Upper lobe of left lung (tissue), 6 donors: ENCODE results near the gene TMEM59. TPM values are rescaled to one million over a fixed set of nuclear protein-coding genes. Genes with fewer than 3 reads are reported as not detected.

Source experiments
- ATAC-seq, 2 donors: fragments of 200-7000 bp; cut with Tn5 transposase; one replicate each; pipeline ENCODE4 v1.9.1; 2022; ENCODE audit warnings: mild to moderate bottlenecking in 2 of 2, moderate library complexity in 2 of 2; ENCODE audit not compliant: low FRiP score in 2 of 2
- DNase-seq, 2 donors: peaks; one replicate each; pipeline ENCODE4 v3.0.0-alpha.2; 2019 to 2020
- H3K27ac ChIP-seq, 4 donors: fragments of 200-600 bp; sonication (generic); one replicate each; pipeline ENCODE4 v1.5.1; 2016 to 2019
- H3K27me3 ChIP-seq, 4 donors: fragments of 200-600 bp; sonication (generic); one replicate each; pipeline ENCODE4 v1.5.1; 2017 to 2019
- H3K36me3 ChIP-seq, 4 donors: fragments of 200-600 bp; sonication (generic); one replicate each; pipeline ENCODE4 v1.5.1; 2016 to 2019
- H3K4me1 ChIP-seq, 4 donors: fragments of 200-600 bp; sonication (generic); one replicate each; pipeline ENCODE4 v1.5.1; 2018 to 2019
- H3K4me3 ChIP-seq, 4 donors: fragments of 200-600 bp; sonication (generic); one replicate each; pipeline ENCODE4 v1.5.1; 2017 to 2019; ENCODE audit warnings: mild to moderate bottlenecking in 2 of 4, moderate library complexity in 1 of 4
- H3K9me3 ChIP-seq, 4 donors: fragments of 200-600 bp; sonication (generic); one replicate each; pipeline ENCODE4 v1.5.1; 2018 to 2019
- CTCF ChIP-seq, 6 experiments: fragments of 450-650 bp in 4 of 6; fragments of 200-600 bp in 2 of 6; sonication (generic) in 2 of 6; IDR thresholded peaks; one replicate each; pipeline ENCODE4 v1.5.1; 2016 to 2019; ENCODE audit warnings: antibody characterized with exemption in 6 of 6
- EP300 ChIP-seq, 4 donors: sonication (generic); formaldehyde crosslinking; IDR thresholded peaks; one replicate each; pipeline ENCODE4 v1.5.1; 2017; ENCODE audit warnings: antibody characterized with exemption in 4 of 4, control low read depth in 2 of 4
- POLR2A ChIP-seq, 4 donors: fragments of 450-650 bp; IDR thresholded peaks; one replicate each; pipeline ENCODE4 v1.5.1; 2016 to 2017; ENCODE audit warnings: antibody characterized with exemption in 4 of 4, mild to moderate bottlenecking in 2 of 4
- POLR2AphosphoS5 ChIP-seq, 2 donors: sonication (generic); formaldehyde crosslinking; IDR thresholded peaks; one replicate each; pipeline ENCODE4 v1.5.1; 2017; ENCODE audit warnings: antibody characterized with exemption in 2 of 2
- WGBS, 2 donors: methylation state at CpG; one replicate each; pipeline ENCODE4 v1.1.5; 2017 to 2018; 5-methylcytosine and 5-hydroxymethylcytosine counted together
- total RNA-seq, 6 donors: library from RNA; depleted of rRNA in 4 of 6; stranded (reverse); fragments of >200 nt in 4 of 6; gene quantifications; one replicate each; pipeline versions ENCODE4 v1.1.0 to v1.2.1, GENCODE V29; 2016 to 2021
- donor health status: DM: no; HTN: no; CAD: no; lungs with moderate emphysema.
- donor health status: DM: no; HTN: yes; CAD: no; lungs with severe emphysema.

TMEM59 gene
- total RNA-seq, 6 donors from 2014 or later = 66.0 to 432 (median 263) TPM

GRCh38 chr1:54046671-54047383, 6.2 kb downstream of the TMEM59 start:
- Histone ChIP-seq H3K9me3 (no peaks in the 10 kb centered on the region), H3K27me3 (no peaks in the 10 kb centered on the region), H3K4me3 (no peak overlapping the region), H3K36me3 (peaks cover 11 to 28% (median 13%) of the 10 kb centered on the region in 4 donors), H3K4me1 (peaks cover 42 to 53% (median 44%) of the 10 kb centered on the region in 4 donors), H3K27ac (no peak overlapping the region)
- WGBS, 2 donors = 75 to 79% methylated on average over 7 of the region's 7 CpGs
- ATAC-seq (no peak), DNase-seq (no peak)
- no peak for TF ChIP-seq POLR2AphosphoS5 (IDR thresholded peaks at IDR 0.05)
- TF ChIP-seq CTCF (IDR thresholded peaks at IDR 0.05) = no peak
- no peak for TF ChIP-seq EP300 (IDR thresholded peaks at IDR 0.05)
- TF ChIP-seq POLR2A (IDR thresholded peaks at IDR 0.05) = no peak

GRCh38 chr1:54045496-54045895, 7.5 kb downstream of the TMEM59 start:
- DNase-seq (no peak), ATAC-seq (no peak)
- WGBS, 2 donors = 89 to 91% methylated on average over 2 of the region's 2 CpGs
- peaks cover 30 to 40% (median 31%) of the 10 kb centered on the region in 4 donors for H3K4me1 ChIP-seq
- no peak overlapping the region for H3K27ac ChIP-seq
- H3K36me3 ChIP-seq = peaks cover 24 to 41% (median 26%) of the 10 kb centered on the region in 4 donors
- no peaks in the 10 kb centered on the region for H3K27me3 ChIP-seq
- no peak overlapping the region for H3K4me3 ChIP-seq
- no peak for TF ChIP-seq CTCF (IDR thresholded peaks at IDR 0.05)
- TF ChIP-seq POLR2A (IDR thresholded peaks at IDR 0.05) = no peak
- no peak for TF ChIP-seq EP300 (IDR thresholded peaks at IDR 0.05)
- TF ChIP-seq POLR2AphosphoS5 (IDR thresholded peaks at IDR 0.05) = no peak
- no peaks in the 10 kb centered on the region for H3K9me3 ChIP-seq

- Histone ChIP-seq H3K27ac (no peak overlapping the region), H3K4me3 (no peak overlapping the region), H3K9me3 (no peaks in the 10 kb centered on the region), H3K36me3 (peaks cover 40 to 78% (median 53%) of the 10 kb centered on the region in 4 donors), H3K27me3 (no peaks in the 10 kb centered on the region), H3K4me1 (peaks cover 0 to 8% (median 4%) of the 10 kb centered on the region in 4 donors)
- no peak for DNase-seq
- no peak for TF ChIP-seq POLR2A (IDR thresholded peaks at IDR 0.05)
- TF ChIP-seq POLR2AphosphoS5 (IDR thresholded peaks at IDR 0.05) = no peak
- TF ChIP-seq EP300 (IDR thresholded peaks at IDR 0.05) = no peak
- TF ChIP-seq CTCF (IDR thresholded peaks at IDR 0.05) = no peak
- 15 to 18% methylated on average over 1 of the region's 1 CpG for WGBS, 2 donors
- no peak for ATAC-seq
Measured at GRCh38 chr1:54041806-54042205, 11.2 kb downstream of the TMEM59 start.

- ATAC-seq (no peak), DNase-seq (no peak)
- no peaks in the 10 kb centered on the region for H3K27me3 ChIP-seq
- peaks cover 57 to 100% (median 79%) of the 10 kb centered on the region in 4 donors for H3K36me3 ChIP-seq
- no peaks in the 10 kb centered on the region for H3K9me3 ChIP-seq
- TF ChIP-seq POLR2A (IDR thresholded peaks at IDR 0.05) (no peak), POLR2AphosphoS5 (IDR thresholded peaks at IDR 0.05) (no peak), EP300 (IDR thresholded peaks at IDR 0.05) (no peak), CTCF (IDR thresholded peaks at IDR 0.05) (no peak)
- H3K4me3 ChIP-seq = no peak overlapping the region
- H3K4me1 ChIP-seq = no peaks in the 10 kb centered on the region
- H3K27ac ChIP-seq = no peak overlapping the region
Measured at GRCh38 chr1:54037476-54037875, 15.5 kb downstream of the TMEM59 start.
